ENCODE data around the gene LOX.

The LOX gene, protein sequence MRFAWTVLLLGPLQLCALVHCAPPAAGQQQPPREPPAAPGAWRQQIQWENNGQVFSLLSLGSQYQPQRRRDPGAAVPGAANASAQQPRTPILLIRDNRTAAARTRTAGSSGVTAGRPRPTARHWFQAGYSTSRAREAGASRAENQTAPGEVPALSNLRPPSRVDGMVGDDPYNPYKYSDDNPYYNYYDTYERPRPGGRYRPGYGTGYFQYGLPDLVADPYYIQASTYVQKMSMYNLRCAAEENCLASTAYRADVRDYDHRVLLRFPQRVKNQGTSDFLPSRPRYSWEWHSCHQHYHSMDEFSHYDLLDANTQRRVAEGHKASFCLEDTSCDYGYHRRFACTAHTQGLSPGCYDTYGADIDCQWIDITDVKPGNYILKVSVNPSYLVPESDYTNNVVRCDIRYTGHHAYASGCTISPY

DNA sequence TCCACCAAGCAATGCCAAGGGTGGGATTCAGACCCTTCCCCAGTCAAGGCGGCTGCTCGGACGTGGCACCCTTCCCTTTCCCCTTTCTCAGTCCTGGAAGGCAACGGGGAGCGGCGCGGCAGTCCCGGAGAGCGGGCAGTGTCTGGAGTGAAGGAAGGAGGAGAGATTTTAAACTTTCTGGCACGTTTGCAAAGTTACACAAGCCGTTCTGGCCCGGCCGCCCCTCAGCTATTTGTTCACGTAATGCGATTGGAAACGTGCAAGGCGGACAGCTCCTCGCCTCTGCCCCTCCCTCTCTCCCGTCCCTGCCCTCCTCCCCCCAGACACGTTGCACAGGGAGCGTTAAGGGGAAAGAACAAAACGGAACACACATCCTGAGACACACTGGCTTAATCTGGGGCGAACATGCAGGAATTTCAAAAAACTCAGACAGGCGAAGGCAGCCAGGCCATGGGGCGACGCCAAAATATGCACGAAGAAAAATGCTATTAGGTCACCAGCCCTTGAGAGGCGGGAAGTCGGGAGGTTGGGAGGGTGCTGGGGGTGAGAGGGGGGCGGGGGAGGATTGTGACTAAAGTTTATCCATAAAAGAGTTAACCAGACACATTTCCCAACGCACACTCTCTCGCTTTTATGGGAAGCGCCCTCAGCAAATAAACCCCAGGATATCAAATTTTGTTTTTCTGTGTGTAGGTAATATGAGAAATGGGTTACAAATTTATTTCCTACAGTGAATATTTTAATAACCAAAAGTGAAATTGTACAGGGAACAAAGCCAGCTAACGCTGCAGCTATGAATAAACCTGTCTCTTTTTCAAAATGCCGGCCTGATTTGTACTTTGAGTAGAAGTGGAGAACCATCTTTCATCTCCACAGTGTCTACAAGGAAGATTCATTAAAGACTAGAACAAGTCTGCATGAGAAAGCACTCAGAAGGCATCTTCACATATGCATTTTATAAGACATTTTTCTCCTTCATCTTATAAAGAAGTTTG is at the start of gene LOX:
TSS of gene LOX (minus strand) at position 144 of the 995 bp plus-strand sequence. CDS start 274 bp downstream, outside the sequence.
- DNase-seq (ENCODE audit: low read depth), result no peak

DNA sequence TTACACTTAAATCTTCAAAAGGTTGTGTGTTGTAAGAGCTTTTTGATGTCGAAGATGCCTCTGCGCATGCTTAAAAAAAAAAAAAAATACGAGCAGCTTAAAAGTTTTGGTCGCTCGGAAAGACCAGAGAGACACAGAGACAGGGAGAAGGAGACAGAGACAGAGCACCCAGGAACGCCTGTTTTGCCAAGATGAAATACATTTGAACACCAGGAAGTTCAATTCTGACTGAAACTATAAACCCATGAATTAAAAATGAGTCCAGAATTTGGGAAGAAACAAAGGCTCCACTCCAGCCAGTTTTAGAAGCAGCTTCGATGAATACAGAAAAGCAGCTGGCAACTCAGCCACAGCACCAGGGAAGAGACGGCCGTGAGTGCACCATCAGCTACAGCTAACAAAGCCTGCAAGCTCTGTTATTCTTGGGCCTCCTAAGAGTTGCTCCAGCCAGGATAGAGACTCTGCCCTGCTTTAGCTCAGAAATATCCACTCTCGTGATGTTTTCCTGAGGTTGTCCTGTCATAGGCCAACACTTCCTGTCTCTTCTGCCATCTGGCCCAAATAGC is 48.8 kb upstream of the LOX start:
- DNase-seq (ENCODE audit: low read depth), result no peak

DNA sequence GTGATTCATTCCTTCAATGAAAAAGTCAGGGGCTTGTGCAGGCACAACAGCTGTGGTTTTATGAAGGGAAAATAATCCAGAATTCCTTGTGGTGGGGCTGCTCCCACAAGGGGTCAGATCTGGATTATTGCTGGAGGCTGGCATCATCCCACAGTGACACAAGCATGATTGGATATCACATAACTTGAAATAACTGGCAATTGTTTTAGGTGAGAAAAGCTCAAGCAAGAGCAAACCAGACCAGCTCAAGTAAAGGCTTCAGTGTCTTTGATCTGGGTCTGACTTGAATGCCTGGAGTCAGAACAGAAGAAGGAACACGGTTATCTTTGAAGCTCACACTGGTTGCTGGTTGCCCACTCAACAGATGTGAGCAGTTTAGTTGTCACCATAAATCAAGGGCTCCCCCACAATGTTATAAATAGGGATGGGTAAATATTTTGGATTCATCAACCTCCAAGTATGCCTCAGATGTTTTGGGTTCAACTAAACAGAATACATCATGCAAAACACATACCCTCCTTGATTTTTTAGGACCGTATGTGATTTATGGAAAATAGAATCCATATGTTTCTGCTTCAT is 48.2 kb upstream of the LOX start:
- DNase-seq (ENCODE audit: low read depth), result peak; percentile 27

DNA sequence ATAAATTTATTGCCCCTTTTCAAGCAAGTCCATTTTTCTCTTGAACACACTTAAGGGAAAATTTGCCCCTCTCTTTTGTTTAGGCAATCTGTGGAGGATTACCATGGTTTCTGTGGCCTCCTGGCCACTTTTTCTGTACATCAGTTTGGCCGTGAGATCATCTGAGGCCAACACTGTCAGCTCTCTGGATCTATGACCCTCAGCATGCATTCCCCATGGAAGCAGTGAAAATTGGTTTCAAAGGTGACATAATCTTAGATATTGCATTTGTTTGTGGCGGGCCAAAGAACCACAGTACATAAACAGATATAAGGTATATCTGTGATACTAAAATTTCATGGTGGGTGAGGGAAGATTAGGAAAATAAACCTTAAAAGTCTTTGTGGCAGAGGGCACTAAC is 46.7 kb upstream of the LOX start:
- DNase-seq (ENCODE audit: low read depth), result no peak

DNA sequence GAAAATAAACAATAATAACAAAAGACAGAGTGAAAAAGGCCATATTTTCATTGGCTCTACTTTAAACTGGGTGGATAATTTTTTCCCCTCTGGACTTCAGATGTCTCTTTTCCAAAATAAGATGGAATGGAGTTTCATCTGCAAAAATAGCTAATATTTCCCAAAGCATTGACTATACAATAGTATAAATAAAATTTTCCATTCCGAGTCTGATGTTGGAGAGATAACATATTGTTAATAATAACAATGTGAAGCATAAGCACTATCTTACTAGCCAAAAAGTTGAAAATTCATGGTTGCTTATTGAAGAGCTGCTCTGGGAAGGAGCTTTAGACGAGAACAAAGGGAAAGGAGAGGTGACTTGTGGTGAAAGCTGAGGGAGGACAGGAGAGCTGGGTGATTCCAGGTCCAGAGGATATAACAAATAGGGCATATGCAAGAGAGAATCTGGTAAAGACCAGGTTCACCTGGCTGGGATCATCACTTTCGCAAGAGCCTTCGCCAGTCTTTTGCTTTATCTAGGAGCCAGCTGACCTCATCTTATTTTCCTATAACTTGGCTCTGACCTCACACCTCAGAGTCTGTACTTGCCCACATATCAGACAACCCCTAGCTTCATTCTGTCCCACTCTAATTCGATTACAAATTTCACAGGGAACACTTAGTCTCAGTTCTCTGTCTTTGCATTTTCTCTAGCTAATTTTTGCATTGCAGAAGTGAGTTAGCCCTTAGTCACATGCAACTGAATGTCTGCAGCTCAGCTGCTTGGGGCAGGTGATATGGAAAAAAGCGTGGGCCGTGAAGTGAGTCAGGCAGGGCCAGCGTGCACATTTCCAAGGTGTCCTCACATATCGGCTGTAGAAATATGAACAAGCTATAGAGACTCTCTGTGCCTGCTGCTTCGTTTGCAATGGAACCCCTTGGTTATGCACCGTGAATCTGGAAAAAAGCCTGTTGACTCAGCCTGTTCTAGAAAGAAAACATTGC is 43.7 kb upstream of the LOX start:
- no peak for DNase-seq (ENCODE audit: low read depth)

DNA sequence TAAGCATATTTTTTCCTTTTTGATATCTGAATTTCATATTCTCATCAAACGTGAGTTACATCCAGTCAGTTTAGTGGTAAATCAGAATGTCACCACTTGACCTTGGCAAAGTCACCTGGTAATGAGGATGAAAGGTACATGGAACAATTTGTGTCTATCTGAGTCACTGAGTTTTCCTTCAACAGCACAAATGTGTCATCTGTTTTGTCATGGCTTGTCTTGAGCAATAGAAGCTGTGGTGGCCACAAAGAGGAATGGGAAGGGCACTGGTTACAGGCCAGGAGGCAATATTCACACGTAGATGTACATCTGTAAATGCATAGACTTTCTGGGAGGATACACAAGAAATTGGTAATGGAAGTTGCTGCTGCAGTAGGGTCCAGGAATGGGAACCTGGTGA is 42.9 kb upstream of the LOX start:
- DNase-seq (ENCODE audit: low read depth), result no peak

DNA sequence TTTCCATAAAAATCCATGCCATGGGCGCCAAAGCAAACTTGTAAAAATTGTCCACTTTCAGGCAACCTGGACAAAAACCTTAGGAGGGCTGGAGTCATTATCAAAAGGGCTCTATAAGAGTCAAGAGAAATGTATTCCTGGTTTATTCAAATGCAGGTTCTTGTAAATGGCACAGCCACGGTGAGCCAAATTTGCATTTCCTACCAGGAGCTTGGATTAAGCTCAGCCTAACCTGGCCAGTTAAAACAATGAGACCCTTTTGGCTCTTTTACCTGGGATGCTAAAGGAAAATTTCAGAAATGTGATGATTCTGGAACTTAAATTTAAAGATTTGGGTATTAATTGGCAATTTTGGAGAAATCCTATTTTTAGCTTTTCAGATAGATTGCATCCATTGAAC is 42.4 kb upstream of the LOX start:
- no peak for DNase-seq (ENCODE audit: low read depth)

DNA sequence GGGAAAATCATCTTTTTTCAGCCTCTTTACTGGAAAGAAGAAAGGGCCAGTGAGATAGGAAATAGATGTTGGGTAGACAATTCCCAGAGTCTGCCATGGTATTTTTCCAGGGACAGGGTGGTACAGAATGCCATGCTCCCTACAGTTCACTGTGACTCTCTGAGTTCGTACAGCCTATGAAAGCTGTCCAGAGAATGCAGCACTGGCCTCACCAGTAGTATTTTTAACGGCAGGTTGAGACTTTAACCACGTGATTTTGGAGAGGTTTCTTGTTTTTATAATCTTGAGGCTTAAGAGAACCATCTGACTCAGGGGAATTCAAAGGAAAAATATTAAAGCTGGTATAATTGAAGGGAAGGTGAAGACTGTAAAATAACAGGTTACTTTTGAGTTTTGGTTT is 41.1 kb upstream of the LOX start:
- no peak for DNase-seq (ENCODE audit: low read depth)

DNA sequence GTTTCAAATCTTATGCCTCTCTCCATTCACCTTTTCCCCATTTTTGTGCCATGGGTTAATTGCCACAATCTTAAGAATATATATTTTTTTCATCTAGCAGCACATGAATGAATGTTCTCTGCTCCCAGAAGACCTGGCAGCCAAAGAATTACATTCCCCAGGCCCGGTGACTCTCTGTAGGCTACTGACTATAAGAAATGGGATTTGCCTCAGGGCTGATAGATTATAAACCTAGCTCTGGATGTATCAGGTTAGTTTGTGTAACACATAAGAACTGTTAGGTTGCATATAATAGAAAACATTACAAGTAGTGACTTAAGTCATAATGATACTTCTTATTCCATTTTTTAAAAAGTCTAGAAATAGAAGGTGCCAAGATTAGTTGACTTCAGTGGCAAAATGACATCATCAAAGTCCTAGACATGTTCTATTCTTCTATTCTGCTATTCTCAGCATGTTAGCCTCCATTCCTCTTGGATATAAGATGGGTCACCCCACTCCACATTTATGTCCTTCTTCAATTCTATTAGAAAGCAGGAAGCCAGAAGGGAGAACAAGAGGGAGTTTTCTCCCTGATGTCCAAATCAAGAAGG is 40.4 kb upstream of the LOX start:
- DNase-seq (ENCODE audit: low read depth), result no peak

DNA sequence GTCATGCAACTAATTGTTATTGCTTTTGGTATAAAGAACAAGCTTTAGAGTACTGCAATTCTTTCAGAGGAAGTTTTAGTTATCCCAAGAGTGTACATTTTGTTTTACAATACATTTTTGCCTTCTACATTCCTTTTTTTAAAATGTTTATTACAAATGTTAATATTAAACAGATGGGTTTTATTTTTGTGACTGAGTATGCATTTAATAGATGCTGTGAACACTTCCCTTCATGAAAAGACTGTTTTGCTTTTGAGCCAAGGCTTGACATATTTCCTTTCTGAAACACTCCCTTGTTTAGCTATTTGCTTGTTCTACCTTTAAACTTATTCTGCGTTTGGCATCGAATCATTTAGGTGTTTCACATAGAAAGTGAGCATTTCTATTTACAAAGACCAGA is 36.4 kb upstream of the LOX start:
- no peak for DNase-seq (ENCODE audit: low read depth)

DNA sequence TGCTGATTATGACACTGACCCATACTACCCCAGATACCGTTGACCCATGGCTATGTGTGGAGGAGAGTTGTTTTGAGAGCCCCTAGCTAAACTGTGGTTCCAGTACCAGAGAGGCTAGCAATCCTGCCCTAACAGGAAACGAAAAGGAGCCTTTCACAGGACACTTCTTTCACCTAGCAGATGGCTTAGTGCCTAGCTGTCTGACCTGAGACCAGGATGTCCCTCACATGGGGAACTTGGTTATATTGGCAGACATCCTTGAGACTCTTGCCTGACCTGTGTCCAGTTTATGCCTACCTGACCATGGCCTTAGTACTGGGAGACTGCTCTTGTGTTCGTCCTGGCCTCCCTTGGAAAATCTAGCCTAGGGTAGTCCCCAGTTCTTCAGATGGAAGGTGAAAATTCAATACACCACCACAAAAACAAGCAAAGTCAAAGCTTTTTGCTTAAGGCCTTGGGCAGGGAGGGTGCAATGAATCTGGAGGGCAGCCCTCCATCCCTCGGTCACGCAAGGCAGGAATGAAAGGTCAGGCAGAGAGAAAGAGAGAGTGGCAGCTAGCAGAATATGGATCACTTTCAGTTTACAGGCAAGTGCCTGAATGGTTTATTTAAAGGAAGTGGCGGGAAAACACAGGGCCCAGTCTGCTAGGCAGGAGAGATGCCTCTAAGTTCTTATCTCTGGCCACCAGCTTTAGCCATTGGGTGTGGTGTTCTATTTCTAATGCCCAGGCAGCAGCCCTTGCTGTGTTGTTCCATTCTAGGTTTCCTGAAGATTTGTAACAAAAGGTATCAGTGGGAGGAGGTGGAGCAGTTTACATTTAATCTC is 34.9 kb upstream of the LOX start:
- DNase-seq (ENCODE audit: low read depth), result peak; percentile 49

DNA sequence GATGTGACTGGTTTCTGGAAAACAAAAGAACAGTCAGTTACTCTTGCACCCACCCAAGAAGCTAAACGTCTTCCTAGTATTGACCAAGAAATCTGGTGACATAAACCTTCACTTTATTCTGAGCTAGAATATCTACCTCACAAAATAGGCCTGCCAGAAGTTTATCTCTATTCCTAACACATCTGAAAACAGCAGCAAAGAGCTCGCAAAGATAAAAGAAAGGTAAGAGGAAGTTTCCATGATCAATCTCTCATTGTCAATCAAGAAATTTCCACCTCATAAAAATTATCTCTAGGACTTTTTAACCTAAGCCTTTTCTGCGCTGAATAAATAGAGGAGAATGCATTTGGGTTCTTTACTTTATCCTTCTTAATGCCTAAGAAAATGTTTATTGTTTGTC is 34.0 kb upstream of the LOX start:
- DNase-seq (ENCODE audit: low read depth), result no peak

DNA sequence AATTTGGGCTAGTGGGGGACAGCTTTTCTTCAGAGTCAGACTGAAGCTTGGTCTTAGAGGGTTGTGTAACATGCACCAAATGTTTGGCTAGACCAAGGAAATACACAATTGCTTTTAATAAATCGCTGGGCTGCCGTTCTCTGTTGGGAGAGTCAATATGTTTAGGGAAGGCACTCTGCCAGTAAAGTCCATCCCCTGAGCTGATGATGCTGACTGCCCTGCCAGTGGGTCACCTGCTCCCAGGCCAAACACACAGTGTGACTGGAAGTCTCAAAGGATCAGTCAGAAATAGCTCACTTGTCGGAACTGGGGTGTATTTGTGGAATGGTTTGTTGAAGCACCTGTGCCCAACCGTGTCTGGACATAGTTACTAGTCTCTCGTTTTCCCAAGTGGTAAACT is 33.4 kb upstream of the LOX start:
- no peak for DNase-seq (ENCODE audit: low read depth)

DNA sequence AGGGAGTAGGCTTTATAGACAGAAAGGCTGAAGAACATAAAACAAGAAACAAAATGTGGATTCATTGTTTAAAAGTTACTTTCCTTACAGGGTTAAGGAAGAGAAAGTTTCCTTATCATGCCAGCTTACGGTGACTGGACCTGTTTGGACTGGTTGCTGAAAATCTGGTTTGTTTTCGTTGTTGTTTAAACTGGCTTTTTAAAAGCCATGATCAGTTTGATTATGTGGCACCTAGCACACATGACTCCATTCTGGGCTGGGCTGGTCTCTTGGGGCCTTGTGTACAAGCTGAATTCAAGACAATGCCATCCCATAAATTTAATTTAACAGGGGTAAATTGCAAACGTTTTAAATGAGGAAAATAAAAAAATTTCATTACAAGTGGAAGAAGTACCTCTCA is 32.9 kb upstream of the LOX start:
- DNase-seq (ENCODE audit: low read depth), result no peak

DNA sequence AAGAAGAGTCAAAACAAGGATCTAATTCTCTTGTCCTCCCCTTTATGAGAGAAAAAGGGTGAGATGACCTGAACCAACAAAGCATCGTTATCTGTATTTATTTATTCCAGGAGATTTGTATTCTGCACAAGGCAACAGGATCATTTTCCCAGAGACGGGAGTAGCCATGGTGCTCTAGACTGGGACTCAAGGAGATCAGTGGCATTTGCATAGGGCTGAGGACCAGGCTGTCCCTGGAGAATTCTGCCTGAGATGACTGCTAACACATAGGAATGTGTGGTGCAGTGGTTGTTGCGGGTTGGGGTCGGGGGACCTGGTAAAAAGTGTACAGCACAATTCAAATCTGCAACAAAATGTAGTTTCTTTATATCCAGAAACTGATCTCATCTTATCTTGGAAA is 29.0 kb upstream of the LOX start:
- DNase-seq (ENCODE audit: low read depth), result no peak

DNA sequence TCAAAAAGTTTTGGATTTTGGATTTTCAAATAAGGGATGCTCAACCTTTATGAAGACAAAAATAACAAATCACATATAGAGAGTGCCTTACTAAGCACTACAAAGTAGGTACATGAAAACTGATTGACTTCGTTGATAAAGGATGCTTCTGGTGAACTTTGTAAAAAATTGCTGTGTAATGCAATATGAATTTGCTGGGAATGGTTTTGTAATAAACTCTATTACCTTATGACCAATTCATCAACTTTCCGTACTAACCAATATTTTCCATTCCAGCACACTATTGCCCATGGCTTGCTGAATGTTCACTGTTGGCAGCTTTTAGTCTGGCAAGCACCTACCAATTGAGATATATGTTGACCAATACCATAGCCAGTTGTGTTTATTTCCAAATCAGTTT is 27.9 kb upstream of the LOX start:
- DNase-seq (ENCODE audit: low read depth), result no peak

DNA sequence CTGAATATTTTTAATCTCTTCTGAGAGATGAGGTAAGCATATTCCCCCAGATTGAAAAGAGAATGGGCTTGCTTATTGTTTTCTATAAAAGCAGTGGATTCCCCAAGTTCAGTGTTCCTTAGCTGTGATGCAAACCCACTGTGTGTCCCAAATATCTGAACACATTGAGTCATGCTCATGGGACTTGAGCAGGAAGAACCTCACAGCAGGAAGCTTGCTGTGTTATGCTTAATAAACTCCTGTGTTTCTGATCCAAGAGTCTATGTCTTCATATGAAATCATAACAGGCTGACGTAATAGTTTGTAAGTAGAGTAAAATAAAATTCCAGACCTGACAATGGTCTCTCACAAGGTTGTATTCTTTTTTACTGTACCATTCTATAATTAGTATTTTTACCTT is 24.8 kb upstream of the LOX start:
- no peak for DNase-seq (ENCODE audit: low read depth)

DNA sequence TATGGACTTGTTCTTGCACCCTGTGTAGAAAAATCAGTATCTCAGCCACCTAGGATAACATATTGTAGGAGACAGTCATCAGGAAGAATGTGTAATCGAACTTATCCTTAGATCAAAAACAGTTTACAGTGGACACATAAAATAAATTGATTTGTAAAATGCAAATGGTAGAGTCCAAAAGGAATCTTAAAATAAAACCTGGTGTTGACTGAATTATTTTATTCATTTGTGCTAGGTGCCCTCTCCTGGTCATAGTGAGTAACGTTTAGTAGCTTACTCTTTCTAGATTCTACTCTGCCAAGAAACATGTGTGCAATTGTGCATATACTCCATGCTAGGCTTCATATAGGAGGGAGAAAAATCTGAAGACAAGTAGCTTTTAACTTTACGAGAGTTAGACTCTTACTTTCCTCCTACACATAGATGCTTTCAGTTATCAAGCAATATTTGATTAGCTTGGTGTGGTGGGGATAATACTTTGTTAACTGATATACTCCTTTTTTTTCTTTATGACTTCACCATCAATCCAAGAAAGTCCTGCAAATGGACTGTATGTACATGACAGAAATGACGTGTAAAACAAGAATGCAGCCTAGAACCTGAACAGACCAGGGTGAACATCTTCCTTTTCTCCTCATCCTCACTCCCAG is 23.7 kb upstream of the LOX start:
- DNase-seq (ENCODE audit: low read depth), result no peak

DNA sequence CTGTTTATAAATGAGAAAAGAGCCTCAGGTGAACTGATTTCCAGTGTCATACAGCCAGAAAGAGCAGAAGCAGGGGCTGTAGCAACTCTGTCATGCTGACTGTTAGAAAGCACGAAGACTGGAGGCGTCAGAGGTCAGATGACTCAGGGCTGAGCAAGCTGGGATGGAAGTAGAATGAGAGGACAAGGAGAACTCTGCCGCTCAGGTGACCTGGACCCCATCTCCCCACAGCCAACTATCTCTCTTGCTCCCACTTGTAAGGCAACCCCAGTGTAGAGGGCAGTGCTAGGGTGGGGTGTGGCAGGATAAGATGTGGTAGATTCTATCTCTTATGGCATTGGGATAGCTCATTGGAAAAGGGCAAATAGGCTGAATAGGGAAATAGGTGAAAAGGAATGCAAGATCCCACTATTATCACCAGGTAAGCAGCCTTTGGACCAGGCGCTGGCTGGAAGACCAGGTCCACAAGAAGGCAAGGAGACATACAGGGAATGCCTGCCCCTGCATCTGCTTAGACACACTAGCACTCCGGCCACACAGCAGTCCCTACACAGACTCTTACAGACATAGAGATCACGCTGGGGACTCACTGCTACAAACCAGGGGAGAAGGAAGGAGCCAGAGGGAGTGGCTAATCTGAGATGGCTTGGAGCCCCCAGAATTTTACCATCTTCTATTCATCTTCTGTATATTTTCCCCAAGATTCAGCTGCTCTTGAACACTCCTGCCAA is 21.2 kb upstream of the LOX start:
- no peak for DNase-seq (ENCODE audit: low read depth)
